Measurements from ENCODE around the gene MYOCOS.

Gene MYOCOS

GRCh38 chr1:171663036-171663853 is 41.2 kb downstream of the MYOCOS start:
- no peak for DNase-seq (ENCODE audit: low read depth, low spot score)

GRCh38 chr1:171663854-171664575 is 42.0 kb downstream of the MYOCOS start:
- DNase-seq (ENCODE audit: low read depth, low spot score): no peak

GRCh38 chr1:171664976-171665375 is 42.9 kb downstream of the MYOCOS start:
- no peak for DNase-seq (ENCODE audit: low read depth, low spot score)

- no peak for DNase-seq (ENCODE audit: low read depth, low spot score)
Measured at GRCh38 chr1:171666114-171666769, 44.2 kb downstream of the MYOCOS start.

GRCh38 chr1:171668372-171668771 is 46.3 kb downstream of the MYOCOS start:
- no peak for DNase-seq (ENCODE audit: low read depth, low spot score)

- no peak for DNase-seq (ENCODE audit: low read depth, low spot score)
Measured at GRCh38 chr1:171670739-171671138, 48.7 kb downstream of the MYOCOS start.

GRCh38 chr1:171674431-171675405 is 52.7 kb downstream of the MYOCOS start:
- DNase-seq (ENCODE audit: low read depth, low spot score): no peak
